Suprapubic skin (tissue), 3 donors: ENCODE data around the gene AOX1.

Experiments used
- EP300 ChIP-seq: sonication (generic); formaldehyde crosslinking; IDR thresholded peaks from one replicate; pipeline ENCODE4 v1.6.1; 2017; ENCODE audit warnings: antibody characterized with exemption
- TF ChIP-seq, protein P1 (sequence below), 2 donors: fragments of 200-600 bp in 1 of 2; fragments of 450-650 bp in 1 of 2; sonication (generic) in 1 of 2; IDR thresholded peaks; one replicate each; pipeline ENCODE4 v1.5.1; 2016 to 2019; ENCODE audit warnings: antibody characterized with exemption in 2 of 2, mild to moderate bottlenecking in 1 of 2, moderate library complexity in 1 of 2

DNA sequence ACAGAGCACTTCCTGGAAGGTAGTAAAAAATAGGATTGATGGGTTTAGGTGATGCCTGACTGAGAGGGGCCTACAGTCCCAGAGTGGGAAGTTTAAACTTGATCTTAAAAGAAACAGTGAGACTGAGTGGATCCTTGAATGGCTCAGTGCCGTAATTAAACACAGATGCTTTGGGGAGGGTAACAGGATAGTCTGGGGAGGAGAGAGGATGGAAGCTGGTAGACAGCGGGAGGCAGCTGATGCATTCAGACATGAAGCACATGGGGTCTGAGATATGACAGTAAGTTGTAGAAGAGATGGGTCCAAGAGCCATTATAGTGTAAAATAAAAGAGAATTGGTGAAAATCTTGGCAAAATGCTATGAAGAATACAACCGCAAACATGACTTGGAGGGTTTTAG, 54.4 kb downstream of the AOX1 start:
- TF ChIP-seq, protein P1, sequence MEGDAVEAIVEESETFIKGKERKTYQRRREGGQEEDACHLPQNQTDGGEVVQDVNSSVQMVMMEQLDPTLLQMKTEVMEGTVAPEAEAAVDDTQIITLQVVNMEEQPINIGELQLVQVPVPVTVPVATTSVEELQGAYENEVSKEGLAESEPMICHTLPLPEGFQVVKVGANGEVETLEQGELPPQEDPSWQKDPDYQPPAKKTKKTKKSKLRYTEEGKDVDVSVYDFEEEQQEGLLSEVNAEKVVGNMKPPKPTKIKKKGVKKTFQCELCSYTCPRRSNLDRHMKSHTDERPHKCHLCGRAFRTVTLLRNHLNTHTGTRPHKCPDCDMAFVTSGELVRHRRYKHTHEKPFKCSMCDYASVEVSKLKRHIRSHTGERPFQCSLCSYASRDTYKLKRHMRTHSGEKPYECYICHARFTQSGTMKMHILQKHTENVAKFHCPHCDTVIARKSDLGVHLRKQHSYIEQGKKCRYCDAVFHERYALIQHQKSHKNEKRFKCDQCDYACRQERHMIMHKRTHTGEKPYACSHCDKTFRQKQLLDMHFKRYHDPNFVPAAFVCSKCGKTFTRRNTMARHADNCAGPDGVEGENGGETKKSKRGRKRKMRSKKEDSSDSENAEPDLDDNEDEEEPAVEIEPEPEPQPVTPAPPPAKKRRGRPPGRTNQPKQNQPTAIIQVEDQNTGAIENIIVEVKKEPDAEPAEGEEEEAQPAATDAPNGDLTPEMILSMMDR (IDR thresholded peaks at IDR 0.05): no peak
- no peak for TF ChIP-seq EP300
